Spleen (tissue), 7 donors: ENCODE measurements around the gene CDH13.

ENCODE experiments used
- CTCF ChIP-seq, 11 experiments: fragments of 200-600 bp in 7 of 11; fragments of 450-650 bp in 4 of 11; sonication (generic) in 4 of 11; IDR thresholded peaks in 8 of 11; conservative IDR thresholded peaks in 3 of 11; 1 replicate in 7 of 11; 2 replicates in 4 of 11; pipeline versions ENCODE4 v1.4.0 to v1.8.0; 2016 to 2021; ENCODE audit warnings: antibody characterized with exemption in 11 of 11, inconsistent platforms in 4 of 11, mild to moderate bottlenecking in 1 of 11
- POLR2A ChIP-seq, 3 donors: fragments of 450-650 bp; IDR thresholded peaks; one replicate each; pipeline ENCODE4 v1.5.1; 2017; ENCODE audit warnings: antibody characterized with exemption in 3 of 3, mild to moderate bottlenecking in 1 of 3
- POLR2AphosphoS5 ChIP-seq, 3 donors: sonication (generic); formaldehyde crosslinking; IDR thresholded peaks; one replicate each; pipeline ENCODE4 v1.5.1; 2017; ENCODE audit warnings: antibody characterized with exemption in 3 of 3
- donor health status: DM: no; HTN: no; CAD: no; lungs with moderate emphysema.
- donor health status: DM: no; HTN: no; CAD: no.
- donor health status: DM: no; HTN: no; CAD: no.

- TF ChIP-seq CTCF (IDR thresholded peaks at IDR 0.05 in 8 of 11, conservative IDR thresholded peaks at IDR 0.05 in 3 of 11) (no peak), POLR2A (IDR thresholded peaks at IDR 0.05) (no peak), POLR2AphosphoS5 (IDR thresholded peaks at IDR 0.05) (no peak)
These were observed 684.0 kb downstream of the CDH13 start for GRCh38 chr16:83310816-83311215.
